ENCODE data around the gene CCL18. TPM values are rescaled to one million over a fixed set of nuclear protein-coding genes. Genes with fewer than 3 reads are reported as not detected.

The CCL18 gene
- not detected in 2 replicates for total RNA-seq

GRCh38 chr17:36063786-36064541 is at the start of gene CCL18:
TSS of gene CCL18 (plus strand) at chr17:36064272. CDS start at chr17:36064343, 71 bp downstream.

GRCh38 chr17:36017799-36018198 is 46.3 kb upstream of the CCL18 start, which contains the start of gene CCL23:
TSS of gene CCL23 (minus strand) at chr17:36017972. CDS start at chr17:36017897, 75 bp downstream.

GRCh38 chr17:36089888-36090836 is 26.1 kb downstream of the CCL18 start, which contains the start of gene CCL3:
TSS of gene CCL3 (minus strand) at chr17:36090143. CDS start at chr17:36090058, 85 bp downstream.

GRCh38 chr17:36103401-36103975 is 39.4 kb downstream of the CCL18 start, which contains the start of gene CCL4:
TSS of gene CCL4 (plus strand) at chr17:36103827. CDS start at chr17:36103906, 79 bp downstream.

Other genes starting within 250 kb of the CCL18 start
- gene HEATR9, start 195.4 kb upstream of the CCL18 start, total RNA-seq = not detected in 2 replicates
- not detected in 2 replicates for gene CCL5, start 183.9 kb upstream of the CCL18 start, total RNA-seq
- 1.5 and 6.7 TPM in 2 replicates for gene RDM1, start 133.5 kb upstream of the CCL18 start, total RNA-seq
- not detected in 2 replicates for gene LYZL6, start 120.6 kb upstream of the CCL18 start, total RNA-seq
- gene CCL16, start 82.8 kb upstream of the CCL18 start, total RNA-seq = not detected in 2 replicates
- not detected in 2 replicates for gene CCL14, start 77.5 kb upstream of the CCL18 start, total RNA-seq
- not detected in 2 replicates for gene CCL15, start 62.7 kb upstream of the CCL18 start, total RNA-seq
- not detected in 2 replicates for gene CCL23, start 46.3 kb upstream of the CCL18 start, total RNA-seq
- gene CCL3, start 25.9 kb downstream of the CCL18 start, total RNA-seq = not detected in 2 replicates
- gene CCL4, start 39.6 kb downstream of the CCL18 start, total RNA-seq = not detected in 2 replicates
- not detected in 2 replicates for gene TBC1D3B, start 112.4 kb downstream of the CCL18 start, total RNA-seq
- gene CCL3L1, start 132.5 kb downstream of the CCL18 start, total RNA-seq = not detected in 2 replicates
- gene CCL4L2, start 146.8 kb downstream of the CCL18 start, total RNA-seq = 0.59 TPM in 1 of 2 replicates, not detected in the other
- gene TBC1D3I, start 200.3 kb downstream of the CCL18 start, total RNA-seq = under 0.01 TPM in 1 of 2 replicates, not detected in the other

Measured in bronchus fibroblast of lung (primary cell).